Neural cell (in vitro differentiated cells): Measurements from ENCODE around the gene ME3. TPM values are rescaled to one million over a fixed set of nuclear protein-coding genes. Genes with fewer than 3 reads are reported as not detected.

Experiments used
- H2AFZ ChIP-seq: fragments of 200-600, 300-800 bp; sonication (generic), shearing (Covaris generic); 2 replicates; pipeline ENCODE4 v1.6.0; 2014; ENCODE audit warnings: low read depth, mild to moderate bottlenecking, antibody characterized with exemption, low read length, moderate library complexity
- H3F3A ChIP-seq: fragments of 200-600 bp; shearing (Covaris generic); 2 replicates; pipeline ENCODE4 v1.6.1; 2016; ENCODE audit warnings: mild to moderate bottlenecking, moderate library complexity, mixed read lengths, antibody characterized with exemption, low read length; ENCODE audit not compliant: insufficient read depth, poor library complexity, severe bottlenecking
- H3K27ac ChIP-seq: fragments of 200-600, 300-800 bp; sonication (generic), shearing (Covaris generic); 2 replicates; pipeline ENCODE4 v1.5.1; 2014; ENCODE audit warnings: mild to moderate bottlenecking, low read length, moderate library complexity
- H3K27me3 ChIP-seq: fragments of 300-800, 200-600 bp; sonication (generic), shearing (Covaris generic); 2 replicates; pipeline ENCODE4 v1.6.0; 2014; ENCODE audit warnings: mild to moderate bottlenecking, low read depth, low read length, moderate library complexity; ENCODE audit not compliant: insufficient read depth
- H3K36me3 ChIP-seq: fragments of 300-800, 200-600 bp; sonication (generic), shearing (Covaris generic); 2 replicates; pipeline ENCODE4 v1.5.1; 2014; ENCODE audit warnings: mild to moderate bottlenecking, antibody characterized with exemption, low read length, moderate library complexity; ENCODE audit not compliant: insufficient read depth
- H3K4me2 ChIP-seq: fragments of 300-800, 200-600 bp; sonication (generic), shearing (Covaris generic); 2 replicates; pipeline ENCODE4 v1.6.0; 2014; ENCODE audit warnings: mild to moderate bottlenecking, low read length
- H3K4me3 ChIP-seq: fragments of 300-800, 200-600 bp; sonication (generic), shearing (Covaris generic); 2 replicates; pipeline ENCODE4 v1.5.1; 2014; ENCODE audit warnings: mild to moderate bottlenecking, low read length, moderate library complexity
- H3K79me2 ChIP-seq: fragments of 200-600 bp; shearing (Covaris generic); replicated peaks from 2 replicates; pipeline ENCODE4 v1.6.0; 2014; ENCODE audit warnings: mild to moderate bottlenecking, low read length, moderate library complexity; ENCODE audit not compliant: insufficient read depth
- H3K9ac ChIP-seq: fragments of 300-800, 200-600 bp; sonication (generic), shearing (Covaris generic); 2 replicates; pipeline ENCODE4 v1.6.1; 2016; ENCODE audit warnings: mild to moderate bottlenecking, low read length, mixed read lengths
- H3K9me2 ChIP-seq: fragments of 200-600 bp; shearing (Covaris generic); 2 replicates; pipeline ENCODE4 v1.6.1; 2016; ENCODE audit warnings: mild to moderate bottlenecking, low read length, mixed read lengths; ENCODE audit not compliant: insufficient read depth
- H3K9me3 ChIP-seq: fragments of 200-600, 300-800 bp; sonication (generic), shearing (Covaris generic); 2 replicates; pipeline ENCODE4 v1.6.1; 2016; ENCODE audit warnings: mild to moderate bottlenecking, mixed run types, low read length, moderate library complexity, mixed read lengths
- H4K20me1 ChIP-seq: fragments of 200-600 bp; shearing (Covaris generic); 2 replicates; pipeline ENCODE4 v1.6.1; 2016; ENCODE audit warnings: mild to moderate bottlenecking, mixed run types; ENCODE audit not compliant: insufficient read depth
- EP300 ChIP-seq: fragments of 450-650 bp; conservative IDR thresholded peaks from 2 replicates; pipeline ENCODE4 v1.6.1; 2014; ENCODE audit warnings: antibody characterized with exemption, mild to moderate bottlenecking, moderate library complexity; ENCODE audit not compliant: poor library complexity, severe bottlenecking
- EZH2 ChIP-seq: fragments of 200-600, 300-800 bp; shearing (Covaris generic), sonication (generic); IDR thresholded peaks from 2 replicates; pipeline ENCODE4 v1.6.1; 2014; ENCODE audit warnings: antibody characterized with exemption, low read length, borderline replicate concordance, mild to moderate bottlenecking; ENCODE audit not compliant: insufficient read depth, poor library complexity, severe bottlenecking
- MXI1 ChIP-seq: fragments of 450-650 bp; conservative IDR thresholded peaks from 2 replicates; pipeline ENCODE4 v1.6.1; 2014; ENCODE audit warnings: antibody characterized with exemption, mild to moderate bottlenecking; ENCODE audit not compliant: poor library complexity, severe bottlenecking
- POLR2AphosphoS5 ChIP-seq: IDR thresholded peaks from 2 replicates; pipeline ENCODE4 v1.6.1; 2012
- RAD21 ChIP-seq: fragments of 450-650 bp; conservative IDR thresholded peaks from 2 replicates; pipeline ENCODE4 v1.6.1; 2014; ENCODE audit warnings: antibody characterized with exemption, mild to moderate bottlenecking, moderate library complexity
- SMC3 ChIP-seq: fragments of 450-650 bp; conservative IDR thresholded peaks from 2 replicates; pipeline ENCODE4 v1.6.1; 2014; ENCODE audit warnings: antibody characterized with exemption, mild to moderate bottlenecking, moderate library complexity; ENCODE audit not compliant: poor library complexity
- TAF1 ChIP-seq: IDR thresholded peaks from 2 replicates; pipeline ENCODE4 v1.6.1; 2012; ENCODE audit warnings: low read depth
- polyA plus RNA-seq: library from polyadenylated mRNA; depleted of rRNA; stranded (reverse); fragments of >200 nt; gene quantifications from 2 replicates; pipeline ENCODE4 v1.2.3, GENCODE V29; 2014
- TF ChIP-seq, protein P1 (sequence below): fragments of 450-650 bp; IDR thresholded peaks from 2 replicates; pipeline ENCODE4 v1.5.1; 2014; ENCODE audit warnings: antibody characterized with exemption, mild to moderate bottlenecking, moderate library complexity; ENCODE audit not compliant: poor library complexity, severe bottlenecking
- TF ChIP-seq, protein P2 (sequence below): IDR thresholded peaks from 2 replicates; pipeline ENCODE4 v1.6.1; 2012; ENCODE audit warnings: borderline replicate concordance

ME3 gene
- polyA plus RNA-seq, 1 donor from 2014 or later, result 2.1 TPM

DNA sequence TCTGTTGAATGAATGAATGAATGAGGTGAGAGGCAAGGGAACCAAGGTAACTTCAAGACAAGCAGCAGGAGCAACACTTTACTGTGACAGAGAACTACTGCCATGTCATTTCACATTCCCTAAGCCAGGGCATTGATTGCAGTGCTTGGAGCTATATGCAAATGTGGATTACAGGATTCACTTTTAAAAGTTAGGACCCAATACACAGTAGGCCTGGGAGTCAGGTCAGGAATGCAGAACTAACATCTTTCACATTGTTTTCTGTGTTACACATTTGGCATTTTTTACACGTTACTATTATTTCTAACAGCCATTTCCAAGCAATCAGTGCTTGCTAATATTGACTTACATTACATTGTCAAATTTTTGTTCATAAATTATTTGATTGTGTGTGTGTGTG lies 26.2 kb upstream of the ME3 start:
- H3K9ac ChIP-seq, result no peak overlapping the region
- no peaks in the 10 kb centered on the region for H3K9me2 ChIP-seq
- no peak overlapping the region for H2AFZ ChIP-seq
- no peak overlapping the region for H3K4me3 ChIP-seq
- no peaks in the 10 kb centered on the region for H4K20me1 ChIP-seq
- TF ChIP-seq, protein P1, sequence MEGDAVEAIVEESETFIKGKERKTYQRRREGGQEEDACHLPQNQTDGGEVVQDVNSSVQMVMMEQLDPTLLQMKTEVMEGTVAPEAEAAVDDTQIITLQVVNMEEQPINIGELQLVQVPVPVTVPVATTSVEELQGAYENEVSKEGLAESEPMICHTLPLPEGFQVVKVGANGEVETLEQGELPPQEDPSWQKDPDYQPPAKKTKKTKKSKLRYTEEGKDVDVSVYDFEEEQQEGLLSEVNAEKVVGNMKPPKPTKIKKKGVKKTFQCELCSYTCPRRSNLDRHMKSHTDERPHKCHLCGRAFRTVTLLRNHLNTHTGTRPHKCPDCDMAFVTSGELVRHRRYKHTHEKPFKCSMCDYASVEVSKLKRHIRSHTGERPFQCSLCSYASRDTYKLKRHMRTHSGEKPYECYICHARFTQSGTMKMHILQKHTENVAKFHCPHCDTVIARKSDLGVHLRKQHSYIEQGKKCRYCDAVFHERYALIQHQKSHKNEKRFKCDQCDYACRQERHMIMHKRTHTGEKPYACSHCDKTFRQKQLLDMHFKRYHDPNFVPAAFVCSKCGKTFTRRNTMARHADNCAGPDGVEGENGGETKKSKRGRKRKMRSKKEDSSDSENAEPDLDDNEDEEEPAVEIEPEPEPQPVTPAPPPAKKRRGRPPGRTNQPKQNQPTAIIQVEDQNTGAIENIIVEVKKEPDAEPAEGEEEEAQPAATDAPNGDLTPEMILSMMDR, result no peak
- no peak for TF ChIP-seq TAF1
- no peak for TF ChIP-seq POLR2AphosphoS5
- no peak for TF ChIP-seq EP300
- no peak for TF ChIP-seq SMC3
- no peak for TF ChIP-seq RAD21
- no peaks in the 10 kb centered on the region for H3F3A ChIP-seq
- no peaks in the 10 kb centered on the region for H3K79me2 ChIP-seq
- no peak overlapping the region for H3K27ac ChIP-seq
- no peaks in the 10 kb centered on the region for H3K36me3 ChIP-seq
- H3K9me3 ChIP-seq, result no peaks in the 10 kb centered on the region
- H3K4me2 ChIP-seq, result no peak overlapping the region
- H3K27me3 ChIP-seq, result no peaks in the 10 kb centered on the region

DNA sequence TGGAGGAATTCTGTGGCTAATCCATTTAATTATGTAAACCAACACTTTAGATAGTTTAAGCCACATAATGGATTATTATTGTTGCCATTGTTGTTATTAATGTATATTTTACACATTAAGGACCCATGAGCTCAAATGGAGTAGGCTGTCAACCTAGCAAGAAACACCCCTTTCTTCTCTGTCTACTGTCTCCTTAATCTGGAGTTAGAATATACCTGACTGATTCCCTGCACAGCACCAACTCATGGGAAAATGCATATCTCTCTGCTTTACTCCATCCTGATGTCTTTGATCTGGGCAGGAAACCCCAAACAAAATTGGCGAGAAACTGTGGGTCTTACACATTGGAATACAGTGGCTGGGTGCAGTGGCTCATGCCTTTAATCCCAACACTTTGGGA lies 24.0 kb upstream of the ME3 start:
- Histone ChIP-seq H3F3A (no peaks in the 10 kb centered on the region), H3K27ac (no peak overlapping the region), H3K79me2 (no peaks in the 10 kb centered on the region), H3K4me3 (no peak overlapping the region), H3K27me3 (no peaks in the 10 kb centered on the region), H3K9ac (no peak overlapping the region), H3K36me3 (no peaks in the 10 kb centered on the region), H3K9me2 (no peaks in the 10 kb centered on the region), H2AFZ (no peak overlapping the region), H3K4me2 (no peak overlapping the region), H3K9me3 (no peaks in the 10 kb centered on the region), H4K20me1 (no peaks in the 10 kb centered on the region)
- no peak for TF ChIP-seq EZH2
- TF ChIP-seq MXI1, result no peak
- TF ChIP-seq SMC3, result no peak
- TF ChIP-seq, protein P2, sequence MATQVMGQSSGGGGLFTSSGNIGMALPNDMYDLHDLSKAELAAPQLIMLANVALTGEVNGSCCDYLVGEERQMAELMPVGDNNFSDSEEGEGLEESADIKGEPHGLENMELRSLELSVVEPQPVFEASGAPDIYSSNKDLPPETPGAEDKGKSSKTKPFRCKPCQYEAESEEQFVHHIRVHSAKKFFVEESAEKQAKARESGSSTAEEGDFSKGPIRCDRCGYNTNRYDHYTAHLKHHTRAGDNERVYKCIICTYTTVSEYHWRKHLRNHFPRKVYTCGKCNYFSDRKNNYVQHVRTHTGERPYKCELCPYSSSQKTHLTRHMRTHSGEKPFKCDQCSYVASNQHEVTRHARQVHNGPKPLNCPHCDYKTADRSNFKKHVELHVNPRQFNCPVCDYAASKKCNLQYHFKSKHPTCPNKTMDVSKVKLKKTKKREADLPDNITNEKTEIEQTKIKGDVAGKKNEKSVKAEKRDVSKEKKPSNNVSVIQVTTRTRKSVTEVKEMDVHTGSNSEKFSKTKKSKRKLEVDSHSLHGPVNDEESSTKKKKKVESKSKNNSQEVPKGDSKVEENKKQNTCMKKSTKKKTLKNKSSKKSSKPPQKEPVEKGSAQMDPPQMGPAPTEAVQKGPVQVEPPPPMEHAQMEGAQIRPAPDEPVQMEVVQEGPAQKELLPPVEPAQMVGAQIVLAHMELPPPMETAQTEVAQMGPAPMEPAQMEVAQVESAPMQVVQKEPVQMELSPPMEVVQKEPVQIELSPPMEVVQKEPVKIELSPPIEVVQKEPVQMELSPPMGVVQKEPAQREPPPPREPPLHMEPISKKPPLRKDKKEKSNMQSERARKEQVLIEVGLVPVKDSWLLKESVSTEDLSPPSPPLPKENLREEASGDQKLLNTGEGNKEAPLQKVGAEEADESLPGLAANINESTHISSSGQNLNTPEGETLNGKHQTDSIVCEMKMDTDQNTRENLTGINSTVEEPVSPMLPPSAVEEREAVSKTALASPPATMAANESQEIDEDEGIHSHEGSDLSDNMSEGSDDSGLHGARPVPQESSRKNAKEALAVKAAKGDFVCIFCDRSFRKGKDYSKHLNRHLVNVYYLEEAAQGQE, result no peak
- no peak for TF ChIP-seq POLR2AphosphoS5
- TF ChIP-seq, protein P1, result no peak
- TF ChIP-seq RAD21, result no peak
- TF ChIP-seq EP300, result no peak
- no peak for TF ChIP-seq TAF1
